H9 (cell line): Measurements from ENCODE around the gene HOXD10. TPM values are rescaled to one million over a fixed set of nuclear protein-coding genes. Genes with fewer than 3 reads are reported as not detected.

Experiments
- DNase-seq: peaks from one replicate; pipeline ENCODE4 v3.0.0-alpha.2; 2017
- H2AFZ ChIP-seq: one replicate; pipeline ENCODE4 v1.6.1; 2013; ENCODE audit warnings: mild to moderate bottlenecking, low read length, control low read depth, moderate library complexity
- H2AK5ac ChIP-seq: 2 replicates; pipeline ENCODE4 v1.6.1; 2013; ENCODE audit warnings: low read length, control low read depth, mixed read lengths; ENCODE audit not compliant: insufficient read length
- H2BK120ac ChIP-seq: one replicate; pipeline ENCODE4 v1.6.1; 2013; ENCODE audit warnings: low read depth, mild to moderate bottlenecking, low read length, control low read depth, inconsistent platforms; ENCODE audit not compliant: poor library complexity, severe bottlenecking
- H2BK12ac ChIP-seq: 2 replicates; pipeline ENCODE4 v1.6.1; 2013; ENCODE audit warnings: low read length, control low read depth, mixed read lengths, low read depth; ENCODE audit not compliant: insufficient read length
- H2BK15ac ChIP-seq: 2 replicates; pipeline ENCODE4 v1.6.1; 2013; ENCODE audit warnings: low read depth, low read length, control low read depth
- H2BK20ac ChIP-seq: one replicate; pipeline ENCODE4 v1.6.1; 2013; ENCODE audit warnings: low read depth, mild to moderate bottlenecking, low read length, control low read depth, inconsistent platforms; ENCODE audit not compliant: poor library complexity, severe bottlenecking
- H2BK5ac ChIP-seq: 2 replicates; pipeline ENCODE4 v1.6.1; 2013; ENCODE audit warnings: low read length, control low read depth, mixed read lengths; ENCODE audit not compliant: insufficient read length
- H3K14ac ChIP-seq: 2 replicates; pipeline ENCODE4 v1.6.1; 2013; ENCODE audit warnings: low read length, control low read depth; ENCODE audit not compliant: insufficient read depth
- H3K18ac ChIP-seq: 2 replicates; pipeline ENCODE4 v1.6.1; 2013; ENCODE audit warnings: low read depth, mild to moderate bottlenecking, mixed read lengths, low read length, control low read depth; ENCODE audit not compliant: insufficient read length
- H3K23ac ChIP-seq: 2 replicates; pipeline ENCODE4 v1.6.1; 2013; ENCODE audit warnings: low read length, control low read depth, mixed read lengths, low read depth; ENCODE audit not compliant: insufficient read length
- H3K23me2 ChIP-seq: 2 replicates; pipeline ENCODE4 v1.6.1; 2013; ENCODE audit warnings: low read depth, mild to moderate bottlenecking, mixed read lengths, low read length, control low read depth; ENCODE audit not compliant: insufficient read length, poor library complexity, severe bottlenecking
- H3K27ac ChIP-seq: 2 replicates; pipeline ENCODE4 v1.5.1; 2013; ENCODE audit warnings: low read length, control low read depth, mixed read lengths, low read depth; ENCODE audit not compliant: insufficient read length
- H3K27me3 ChIP-seq: 2 replicates; pipeline ENCODE4 v1.6.1; 2013; ENCODE audit warnings: low read length, control low read depth, inconsistent platforms; ENCODE audit not compliant: insufficient read depth
- H3K4ac ChIP-seq: 2 replicates; pipeline ENCODE4 v1.6.1; 2013; ENCODE audit warnings: low read depth, mild to moderate bottlenecking, control low read depth, inconsistent platforms, low read length, moderate library complexity
- H3K4me1 ChIP-seq: 2 replicates; pipeline ENCODE4 v1.6.1; 2013; ENCODE audit warnings: low read length, control low read depth, inconsistent platforms; ENCODE audit not compliant: insufficient read depth
- H3K4me2 ChIP-seq: 2 replicates; pipeline ENCODE4 v1.6.1; 2013; ENCODE audit warnings: low read length, control low read depth, mixed read lengths; ENCODE audit not compliant: insufficient read length, insufficient read depth
- H3K56ac ChIP-seq: 2 replicates; pipeline ENCODE4 v1.6.1; 2013; ENCODE audit warnings: low read depth, mild to moderate bottlenecking, mixed read lengths, low read length, control low read depth; ENCODE audit not compliant: insufficient read length
- H3K79me1 ChIP-seq: 2 replicates; pipeline ENCODE4 v1.6.1; 2013; ENCODE audit warnings: low read depth, mild to moderate bottlenecking, moderate library complexity, low read length, control low read depth, inconsistent platforms; ENCODE audit not compliant: insufficient read depth, poor library complexity, severe bottlenecking
- H3K79me2 ChIP-seq: 2 replicates; pipeline ENCODE4 v1.6.1; 2013; ENCODE audit warnings: low read length, control low read depth, inconsistent platforms; ENCODE audit not compliant: insufficient read depth
- H3K9ac ChIP-seq: 2 replicates; pipeline ENCODE4 v1.6.1; 2013; ENCODE audit warnings: low read length, control low read depth, mixed read lengths; ENCODE audit not compliant: insufficient read length; ENCODE audit errors: extremely low read depth
- H3K9me3 ChIP-seq: one replicate; pipeline ENCODE4 v1.6.1; 2013; ENCODE audit warnings: low read depth, low read length, inconsistent platforms; ENCODE audit not compliant: control insufficient read depth
- H3T11ph ChIP-seq: one replicate; pipeline ENCODE4 v1.6.1; 2013; ENCODE audit warnings: mild to moderate bottlenecking, low read length, control low read depth, inconsistent platforms
- H4K20me1 ChIP-seq: one replicate; pipeline ENCODE4 v1.6.1; 2013; ENCODE audit not compliant: control insufficient read depth, insufficient read length, insufficient read depth
- H4K5ac ChIP-seq: 2 replicates; pipeline ENCODE4 v1.6.1; 2013; ENCODE audit warnings: low read depth, mild to moderate bottlenecking, mixed read lengths, low read length, control low read depth; ENCODE audit not compliant: insufficient read length
- H4K8ac ChIP-seq: replicated peaks from 2 replicates; pipeline ENCODE4 v1.6.1; 2013; ENCODE audit warnings: low read length, control low read depth, mixed read lengths, low read depth; ENCODE audit not compliant: insufficient read length
- H4K91ac ChIP-seq: 2 replicates; pipeline ENCODE4 v1.6.1; 2013; ENCODE audit warnings: low read depth, mild to moderate bottlenecking, moderate library complexity, mixed read lengths, low read length, control low read depth; ENCODE audit not compliant: insufficient read length
- H3K27ac Mint-ChIP-seq, 3 experiments: 2 replicates in 2 of 3; 3 replicates in 1 of 3; pipeline ENCODE4 v1.8.0; 2020 to 2021; ENCODE audit warnings: mixed read lengths in 3 of 3, mild to moderate bottlenecking in 1 of 3, moderate library complexity in 1 of 3
- H3K27me3 Mint-ChIP-seq: 2 replicates; pipeline ENCODE4 v1.8.0; 2021; ENCODE audit warnings: low read depth, mild to moderate bottlenecking, moderate library complexity, mixed read lengths
- H3K36me3 Mint-ChIP-seq, 3 experiments: 2 replicates in 2 of 3; 3 replicates in 1 of 3; pipeline ENCODE4 v1.8.0; 2020 to 2021; ENCODE audit warnings: low read depth in 3 of 3, mixed read lengths in 3 of 3; ENCODE audit not compliant: insufficient read depth in 1 of 3
- H3K4me1 Mint-ChIP-seq, 2 experiments: 2 replicates each; pipeline ENCODE4 v1.8.0; 2020; ENCODE audit warnings: mixed read lengths in 2 of 2
- H3K4me3 Mint-ChIP-seq, 2 experiments: 2 replicates in 1 of 2; 3 replicates in 1 of 2; pipeline ENCODE4 v1.8.0; 2020 to 2021; ENCODE audit warnings: mild to moderate bottlenecking in 2 of 2, mixed read lengths in 2 of 2, moderate library complexity in 1 of 2
- H3K9me3 Mint-ChIP-seq, 2 experiments: 2 replicates in 1 of 2; 3 replicates in 1 of 2; pipeline ENCODE4 v1.8.0; 2020; ENCODE audit warnings: mild to moderate bottlenecking in 2 of 2, mixed read lengths in 2 of 2, moderate library complexity in 1 of 2
- CTCF ChIP-seq: fragments of 200-600 bp; sonication (generic); conservative IDR thresholded peaks from 3 replicates; pipeline ENCODE4 v1.8.0; 2021; ENCODE audit warnings: antibody characterized with exemption, mild to moderate bottlenecking
- WGBS: extraction: QIAGEN DNeasy Blood & Tissue Kit; methylation state at CpG from one replicate; pipeline ENCODE4 v1.1.7; 2013; ENCODE audit warnings: missing lambda C conversion rate, low lambda C conversion rate, mixed read lengths; ENCODE audit not compliant: insufficient read length; ENCODE audit errors: extremely low coverage; 5-methylcytosine and 5-hydroxymethylcytosine counted together
- total RNA-seq: library from RNA; stranded (reverse); gene quantifications from 2 replicates; pipeline ENCODE4 v1.2.1, GENCODE V29; 2021

Gene HOXD10
- total RNA-seq, 1 experiment from 2014 or later: not detected

- Histone ChIP-seq H4K8ac (no peak overlapping the region), H2BK20ac (no peak overlapping the region), H2AK5ac (no peak overlapping the region), H3K14ac (no peak overlapping the region), H3K27me3 (peaks cover 75% of the 10 kb centered on the region), H3K18ac (no peak overlapping the region), H3K27ac (no peak overlapping the region), H3K23me2 (peaks cover 3% of the 10 kb centered on the region), H3K4me2 (peak overlapping the region; percentile 21), H2BK15ac (no peak overlapping the region), H2BK5ac (no peak overlapping the region), H3T11ph (no peak overlapping the region), H3K79me2 (no peaks in the 10 kb centered on the region), H2BK12ac (no peak overlapping the region), H3K9ac (no peak overlapping the region), H4K20me1 (no peaks in the 10 kb centered on the region), H4K91ac (no peak overlapping the region), H3K4ac (no peak overlapping the region), H2AFZ (no peak overlapping the region), H3K4me1 (no peaks in the 10 kb centered on the region), H3K23ac (no peak overlapping the region), H3K56ac (no peak overlapping the region), H3K9me3 (no peaks in the 10 kb centered on the region), H4K5ac (no peak overlapping the region), H2BK120ac (no peak overlapping the region), H3K79me1 (no peaks in the 10 kb centered on the region)
- WGBS: no CpG with 5 or more reads among the region's 30 CpGs
- peaks cover 0 to 4% (median 0%) of the 10 kb centered on the region in 3 experiments; a peak in 1 of 7 replicates for H3K36me3 Mint-ChIP-seq
- peaks cover 99% of the 10 kb centered on the region for H3K27me3 Mint-ChIP-seq
- H3K27ac Mint-ChIP-seq: no peak overlapping the region
- peaks cover 8 to 35% of the 10 kb centered on the region in 2 experiments; a peak in 3 of 4 replicates for H3K4me1 Mint-ChIP-seq
- DNase-seq: peak; percentile 46
- peaks cover 5 to 7% of the 10 kb centered on the region in 2 experiments; a peak in 4 of 5 replicates for H3K9me3 Mint-ChIP-seq
- H3K4me3 Mint-ChIP-seq: peak overlapping the region in 1 of 2 experiments; percentile 69; a peak in 3 of 5 replicates
- no peak for TF ChIP-seq CTCF
Observed at GRCh38 chr2:176068419-176068832, 48.2 kb upstream of the HOXD10 start.
